Dermis blood vessel endothelial cell (primary cell): ENCODE measurements around the gene CELSR1. TPM values are rescaled to one million over a fixed set of nuclear protein-coding genes. Genes with fewer than 3 reads are reported as not detected.

ENCODE experiments used
- DNase-seq: peaks from one replicate; pipeline ENCODE4 v3.0.0; 2010
- total RNA-seq: library from RNA; depleted of rRNA; stranded (reverse); fragments of >200 nt; gene quantifications from 2 replicates; pipeline ENCODE4 v1.2.3, GENCODE V29; 2014

The CELSR1 gene
- total RNA-seq, 1 donor from 2014 or later: 28.2 TPM

GRCh38 chr22:46551321-46551720 is 13.9 kb upstream of the CELSR1 start:
- no peak for DNase-seq

GRCh38 chr22:46549971-46550641 is 12.7 kb upstream of the CELSR1 start:
- DNase-seq: no peak

GRCh38 chr22:46549563-46549840 is 12.1 kb upstream of the CELSR1 start:
- no peak for DNase-seq

- peak; percentile 89 for DNase-seq
These were observed 10.4 kb upstream of the CELSR1 start for GRCh38 chr22:46547883-46548244.

GRCh38 chr22:46547179-46547882 is 9.9 kb upstream of the CELSR1 start:
- DNase-seq: peak; percentile 57

GRCh38 chr22:46546466-46547178 is 9.2 kb upstream of the CELSR1 start:
- peak; percentile 42 for DNase-seq

- peak; percentile 26 for DNase-seq
These were observed 7.8 kb upstream of the CELSR1 start for GRCh38 chr22:46545086-46545792.

- peak; percentile 83 for DNase-seq
These were observed 4.9 kb upstream of the CELSR1 start for GRCh38 chr22:46542011-46542985.

- DNase-seq: no peak
These were observed 4.1 kb upstream of the CELSR1 start for GRCh38 chr22:46541536-46541935.

GRCh38 chr22:46540874-46541273 is 3.5 kb upstream of the CELSR1 start:
- no peak for DNase-seq

- DNase-seq: no peak
These were observed 1.7 kb upstream of the CELSR1 start for GRCh38 chr22:46539169-46539568.

- DNase-seq: peak; percentile 30
These were observed 1.4 kb upstream of the CELSR1 start for GRCh38 chr22:46538814-46539160.

- peak; percentile 24 for DNase-seq
These were observed 760 bp upstream of the CELSR1 start for GRCh38 chr22:46537946-46538813.

- DNase-seq: no peak
These were observed 739 bp downstream of the CELSR1 start for GRCh38 chr22:46536537-46537224.

- DNase-seq: no peak
These were observed 1.4 kb downstream of the CELSR1 start for GRCh38 chr22:46535876-46536536.

- DNase-seq: no peak
These were observed 2.4 kb downstream of the CELSR1 start for GRCh38 chr22:46534901-46535630.

GRCh38 chr22:46534177-46534776 is 3.1 kb downstream of the CELSR1 start:
- DNase-seq: no peak

- DNase-seq: no peak
These were observed 4.2 kb downstream of the CELSR1 start for GRCh38 chr22:46533070-46533833.
